ENCODE data around the gene HSPA5.
"Not testable (repeated sequence)": the region's sequence is repeated elsewhere in the genome, so short reads cannot be mapped to it uniquely, and the experiment has no call there.

DNA sequence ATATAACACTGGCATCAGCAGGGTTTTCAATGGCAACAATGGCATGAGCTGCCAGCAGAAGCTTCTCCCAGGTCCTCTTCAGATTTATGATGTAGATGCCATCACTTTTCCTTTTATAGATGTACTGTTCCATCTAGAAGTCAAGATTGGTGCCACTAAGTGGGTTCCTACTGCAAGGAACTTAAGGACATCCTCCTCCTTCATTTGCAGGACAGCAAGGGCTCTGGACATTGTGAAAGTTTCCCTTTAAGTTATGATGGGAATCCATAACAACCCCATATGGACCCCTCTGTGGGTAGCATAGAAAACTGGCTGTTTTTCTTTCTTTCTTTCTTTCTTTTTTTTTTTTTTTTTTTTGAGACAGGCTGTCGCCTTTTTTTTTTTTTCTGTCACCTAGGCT is 45.6 kb downstream of the HSPA5 start:
- TF ChIP-seq, protein P1, sequence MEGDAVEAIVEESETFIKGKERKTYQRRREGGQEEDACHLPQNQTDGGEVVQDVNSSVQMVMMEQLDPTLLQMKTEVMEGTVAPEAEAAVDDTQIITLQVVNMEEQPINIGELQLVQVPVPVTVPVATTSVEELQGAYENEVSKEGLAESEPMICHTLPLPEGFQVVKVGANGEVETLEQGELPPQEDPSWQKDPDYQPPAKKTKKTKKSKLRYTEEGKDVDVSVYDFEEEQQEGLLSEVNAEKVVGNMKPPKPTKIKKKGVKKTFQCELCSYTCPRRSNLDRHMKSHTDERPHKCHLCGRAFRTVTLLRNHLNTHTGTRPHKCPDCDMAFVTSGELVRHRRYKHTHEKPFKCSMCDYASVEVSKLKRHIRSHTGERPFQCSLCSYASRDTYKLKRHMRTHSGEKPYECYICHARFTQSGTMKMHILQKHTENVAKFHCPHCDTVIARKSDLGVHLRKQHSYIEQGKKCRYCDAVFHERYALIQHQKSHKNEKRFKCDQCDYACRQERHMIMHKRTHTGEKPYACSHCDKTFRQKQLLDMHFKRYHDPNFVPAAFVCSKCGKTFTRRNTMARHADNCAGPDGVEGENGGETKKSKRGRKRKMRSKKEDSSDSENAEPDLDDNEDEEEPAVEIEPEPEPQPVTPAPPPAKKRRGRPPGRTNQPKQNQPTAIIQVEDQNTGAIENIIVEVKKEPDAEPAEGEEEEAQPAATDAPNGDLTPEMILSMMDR (IDR thresholded peaks at IDR 0.05; ENCODE audit: insufficient read depth, low read length) = not testable (repeated sequence)
- TF ChIP-seq POLR2AphosphoS5 (IDR thresholded peaks at IDR 0.05; ENCODE audit: low read depth) = not testable (repeated sequence)
